Liver (tissue), 3 donors: ENCODE data around the gene VIPR2.
"Not testable (repeated sequence)": the region's sequence is repeated elsewhere in the genome, so short reads cannot be mapped to it uniquely, and the experiment has no call there.

Source experiments
- GABPA ChIP-seq, 2 donors: IDR thresholded peaks in 1 of 2; conservative IDR thresholded peaks in 1 of 2; 2 replicates each; pipeline ENCODE4 v1.6.1; 2016; ENCODE audit warnings: antibody characterized with exemption in 2 of 2, mild to moderate bottlenecking in 1 of 2, moderate library complexity in 1 of 2
- NR2F2 ChIP-seq: IDR thresholded peaks from 2 replicates; pipeline ENCODE4 v1.6.1; 2016; ENCODE audit warnings: antibody characterized with exemption
- RXRA ChIP-seq, 2 donors: IDR thresholded peaks; 2 replicates each; pipeline ENCODE4 v1.6.1; 2017 to 2018; ENCODE audit warnings: antibody characterized with exemption in 2 of 2, mild to moderate bottlenecking in 1 of 2
- TAF1 ChIP-seq: conservative IDR thresholded peaks from 2 replicates; pipeline ENCODE4 v1.6.1; 2016; ENCODE audit warnings: antibody characterized with exemption, mild to moderate bottlenecking
- YY1 ChIP-seq: IDR thresholded peaks from 2 replicates; pipeline ENCODE4 v1.6.1; 2016; ENCODE audit warnings: antibody characterized with exemption, mild to moderate bottlenecking
- TF ChIP-seq, protein P1 (sequence below): IDR thresholded peaks from 2 replicates; pipeline ENCODE4 v1.6.1; 2016; ENCODE audit warnings: antibody characterized with exemption
- TF ChIP-seq, protein P2 (sequence below): fragments of 150-350 bp; IDR thresholded peaks from 2 replicates; pipeline ENCODE4 v1.5.1; 2017; ENCODE audit warnings: improper control_type of control experiment, low read depth, low read length; ENCODE audit not compliant: missing input control
- TF ChIP-seq, protein P3 (sequence below): IDR thresholded peaks from 2 replicates; pipeline ENCODE4 v1.6.1; 2016; ENCODE audit warnings: antibody characterized with exemption, mild to moderate bottlenecking
- TF ChIP-seq, protein P4 (sequence below): IDR thresholded peaks from 2 replicates; pipeline ENCODE4 v1.6.1; 2016; ENCODE audit warnings: antibody characterized with exemption
- TF ChIP-seq, protein P5 (sequence below): IDR thresholded peaks from 2 replicates; pipeline ENCODE4 v1.6.1; 2016; ENCODE audit warnings: antibody characterized with exemption
- donor health status: healthy.
- donor health status: healthy.

DNA sequence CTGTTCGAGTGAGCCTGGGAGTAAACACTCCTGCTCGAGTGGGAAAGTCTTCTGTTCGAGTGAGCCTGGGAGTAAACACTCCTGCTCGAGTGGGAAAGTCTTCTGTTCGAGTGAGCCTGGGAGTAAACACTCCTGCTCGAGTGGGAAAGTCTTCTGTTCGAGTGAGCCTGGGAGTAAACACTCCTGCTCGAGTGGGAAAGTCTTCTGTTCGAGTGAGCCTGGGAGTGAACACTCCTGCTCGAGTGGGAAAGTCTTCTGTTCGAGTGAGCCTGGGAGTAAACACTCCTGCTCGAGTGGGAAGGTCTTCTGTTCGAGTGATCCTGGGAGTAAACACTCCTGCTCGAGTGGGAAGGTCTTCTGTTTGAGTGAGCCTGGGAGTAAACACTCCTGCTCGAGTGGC, 162.6 kb downstream of the VIPR2 start:
- TF ChIP-seq NR2F2; GABPA (IDR thresholded peaks at IDR 0.05 in 1 of 2, conservative IDR thresholded peaks at IDR 0.05 in 1 of 2); YY1; TAF1; RXRA (IDR thresholded peaks at IDR 0.05): not testable (repeated sequence)
- TF ChIP-seq, protein P1, sequence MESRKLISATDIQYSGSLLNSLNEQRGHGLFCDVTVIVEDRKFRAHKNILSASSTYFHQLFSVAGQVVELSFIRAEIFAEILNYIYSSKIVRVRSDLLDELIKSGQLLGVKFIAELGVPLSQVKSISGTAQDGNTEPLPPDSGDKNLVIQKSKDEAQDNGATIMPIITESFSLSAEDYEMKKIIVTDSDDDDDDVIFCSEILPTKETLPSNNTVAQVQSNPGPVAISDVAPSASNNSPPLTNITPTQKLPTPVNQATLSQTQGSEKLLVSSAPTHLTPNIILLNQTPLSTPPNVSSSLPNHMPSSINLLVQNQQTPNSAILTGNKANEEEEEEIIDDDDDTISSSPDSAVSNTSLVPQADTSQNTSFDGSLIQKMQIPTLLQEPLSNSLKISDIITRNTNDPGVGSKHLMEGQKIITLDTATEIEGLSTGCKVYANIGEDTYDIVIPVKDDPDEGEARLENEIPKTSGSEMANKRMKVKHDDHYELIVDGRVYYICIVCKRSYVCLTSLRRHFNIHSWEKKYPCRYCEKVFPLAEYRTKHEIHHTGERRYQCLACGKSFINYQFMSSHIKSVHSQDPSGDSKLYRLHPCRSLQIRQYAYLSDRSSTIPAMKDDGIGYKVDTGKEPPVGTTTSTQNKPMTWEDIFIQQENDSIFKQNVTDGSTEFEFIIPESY: not testable (repeated sequence)
- TF ChIP-seq, protein P2, sequence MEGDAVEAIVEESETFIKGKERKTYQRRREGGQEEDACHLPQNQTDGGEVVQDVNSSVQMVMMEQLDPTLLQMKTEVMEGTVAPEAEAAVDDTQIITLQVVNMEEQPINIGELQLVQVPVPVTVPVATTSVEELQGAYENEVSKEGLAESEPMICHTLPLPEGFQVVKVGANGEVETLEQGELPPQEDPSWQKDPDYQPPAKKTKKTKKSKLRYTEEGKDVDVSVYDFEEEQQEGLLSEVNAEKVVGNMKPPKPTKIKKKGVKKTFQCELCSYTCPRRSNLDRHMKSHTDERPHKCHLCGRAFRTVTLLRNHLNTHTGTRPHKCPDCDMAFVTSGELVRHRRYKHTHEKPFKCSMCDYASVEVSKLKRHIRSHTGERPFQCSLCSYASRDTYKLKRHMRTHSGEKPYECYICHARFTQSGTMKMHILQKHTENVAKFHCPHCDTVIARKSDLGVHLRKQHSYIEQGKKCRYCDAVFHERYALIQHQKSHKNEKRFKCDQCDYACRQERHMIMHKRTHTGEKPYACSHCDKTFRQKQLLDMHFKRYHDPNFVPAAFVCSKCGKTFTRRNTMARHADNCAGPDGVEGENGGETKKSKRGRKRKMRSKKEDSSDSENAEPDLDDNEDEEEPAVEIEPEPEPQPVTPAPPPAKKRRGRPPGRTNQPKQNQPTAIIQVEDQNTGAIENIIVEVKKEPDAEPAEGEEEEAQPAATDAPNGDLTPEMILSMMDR: not testable (repeated sequence)
- TF ChIP-seq, protein P3, sequence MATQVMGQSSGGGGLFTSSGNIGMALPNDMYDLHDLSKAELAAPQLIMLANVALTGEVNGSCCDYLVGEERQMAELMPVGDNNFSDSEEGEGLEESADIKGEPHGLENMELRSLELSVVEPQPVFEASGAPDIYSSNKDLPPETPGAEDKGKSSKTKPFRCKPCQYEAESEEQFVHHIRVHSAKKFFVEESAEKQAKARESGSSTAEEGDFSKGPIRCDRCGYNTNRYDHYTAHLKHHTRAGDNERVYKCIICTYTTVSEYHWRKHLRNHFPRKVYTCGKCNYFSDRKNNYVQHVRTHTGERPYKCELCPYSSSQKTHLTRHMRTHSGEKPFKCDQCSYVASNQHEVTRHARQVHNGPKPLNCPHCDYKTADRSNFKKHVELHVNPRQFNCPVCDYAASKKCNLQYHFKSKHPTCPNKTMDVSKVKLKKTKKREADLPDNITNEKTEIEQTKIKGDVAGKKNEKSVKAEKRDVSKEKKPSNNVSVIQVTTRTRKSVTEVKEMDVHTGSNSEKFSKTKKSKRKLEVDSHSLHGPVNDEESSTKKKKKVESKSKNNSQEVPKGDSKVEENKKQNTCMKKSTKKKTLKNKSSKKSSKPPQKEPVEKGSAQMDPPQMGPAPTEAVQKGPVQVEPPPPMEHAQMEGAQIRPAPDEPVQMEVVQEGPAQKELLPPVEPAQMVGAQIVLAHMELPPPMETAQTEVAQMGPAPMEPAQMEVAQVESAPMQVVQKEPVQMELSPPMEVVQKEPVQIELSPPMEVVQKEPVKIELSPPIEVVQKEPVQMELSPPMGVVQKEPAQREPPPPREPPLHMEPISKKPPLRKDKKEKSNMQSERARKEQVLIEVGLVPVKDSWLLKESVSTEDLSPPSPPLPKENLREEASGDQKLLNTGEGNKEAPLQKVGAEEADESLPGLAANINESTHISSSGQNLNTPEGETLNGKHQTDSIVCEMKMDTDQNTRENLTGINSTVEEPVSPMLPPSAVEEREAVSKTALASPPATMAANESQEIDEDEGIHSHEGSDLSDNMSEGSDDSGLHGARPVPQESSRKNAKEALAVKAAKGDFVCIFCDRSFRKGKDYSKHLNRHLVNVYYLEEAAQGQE: not testable (repeated sequence)
- TF ChIP-seq, protein P4, sequence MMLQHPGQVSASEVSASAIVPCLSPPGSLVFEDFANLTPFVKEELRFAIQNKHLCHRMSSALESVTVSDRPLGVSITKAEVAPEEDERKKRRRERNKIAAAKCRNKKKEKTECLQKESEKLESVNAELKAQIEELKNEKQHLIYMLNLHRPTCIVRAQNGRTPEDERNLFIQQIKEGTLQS: not testable (repeated sequence)
- TF ChIP-seq, protein P5, sequence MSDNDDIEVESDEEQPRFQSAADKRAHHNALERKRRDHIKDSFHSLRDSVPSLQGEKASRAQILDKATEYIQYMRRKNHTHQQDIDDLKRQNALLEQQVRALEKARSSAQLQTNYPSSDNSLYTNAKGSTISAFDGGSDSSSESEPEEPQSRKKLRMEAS: not testable (repeated sequence)
